Retinal pigment epithelial cell (primary cell): ENCODE data around the gene PATJ.

Experiments
- DNase-seq: peaks from one replicate; pipeline ENCODE4 v3.0.0-alpha.2; 2010; ENCODE audit warnings: low read depth
- H3K4me3 ChIP-seq: 2 replicates; pipeline ENCODE4 v1.5.1; 2011; ENCODE audit warnings: mild to moderate bottlenecking, low read length, control low read depth, moderate library complexity
- CTCF ChIP-seq: conservative IDR thresholded peaks from 2 replicates; pipeline ENCODE4 v1.5.1; 2011; ENCODE audit warnings: low read depth, low read length, control low read depth, inconsistent platforms

Gene PATJ

GRCh38 chr1:62054188-62054587, 311.9 kb downstream of the PATJ start:
- no peak for TF ChIP-seq CTCF
- no peak overlapping the region for H3K4me3 ChIP-seq
- DNase-seq: no peak

GRCh38 chr1:62057230-62057629, 314.9 kb downstream of the PATJ start:
- TF ChIP-seq CTCF: no peak
- no peak for DNase-seq
- H3K4me3 ChIP-seq: no peak overlapping the region

- no peak overlapping the region for H3K4me3 ChIP-seq
- TF ChIP-seq CTCF: no peak
- DNase-seq: no peak
Measured at GRCh38 chr1:62057641-62058290, 315.5 kb downstream of the PATJ start.

GRCh38 chr1:62058956-62059355, 316.7 kb downstream of the PATJ start:
- no peak overlapping the region for H3K4me3 ChIP-seq
- DNase-seq: no peak
- TF ChIP-seq CTCF: no peak

GRCh38 chr1:62062087-62062486, 319.8 kb downstream of the PATJ start:
- DNase-seq: no peak
- no peak for TF ChIP-seq CTCF
- no peak overlapping the region for H3K4me3 ChIP-seq

GRCh38 chr1:62064829-62065407, 322.6 kb downstream of the PATJ start:
- no peak for TF ChIP-seq CTCF
- no peak for DNase-seq
- no peak overlapping the region for H3K4me3 ChIP-seq

GRCh38 chr1:62066713-62067112, 324.4 kb downstream of the PATJ start:
- H3K4me3 ChIP-seq: no peak overlapping the region
- DNase-seq: no peak
- no peak for TF ChIP-seq CTCF
